ENCODE results near the gene DPP8. TPM values are rescaled to one million over a fixed set of nuclear protein-coding genes. Genes with fewer than 3 reads are reported as not detected.
"Not testable (repeated sequence)": the region's sequence is repeated elsewhere in the genome, so short reads cannot be mapped to it uniquely, and the experiment has no call there.

DPP8 gene
- total RNA-seq, 5 donors from 2014 or later (not counting 1 experiment from before 2014, with no cell fraction given): 43.9 to 56.5 (median 49.9) TPM

DNA sequence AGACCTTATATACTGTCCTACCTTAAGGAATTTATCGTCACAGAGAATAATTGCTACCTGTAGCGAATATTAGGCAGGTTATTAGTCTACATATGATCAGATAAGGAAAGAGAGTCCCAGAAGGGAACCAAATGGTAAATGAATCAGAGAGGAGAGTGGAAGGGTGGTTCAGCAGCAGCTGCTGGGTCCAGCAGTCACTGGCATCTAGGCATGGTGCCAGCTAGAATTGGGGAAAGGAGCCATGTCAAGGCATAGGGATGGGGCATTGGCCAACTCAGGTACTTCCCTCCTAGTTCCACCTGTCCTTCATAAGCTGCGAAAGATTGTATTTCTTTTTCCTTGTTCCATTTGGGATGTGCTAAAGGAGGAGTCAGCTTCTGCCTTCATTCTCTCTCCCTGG is 36.2 kb upstream of the DPP8 start:
- POLR2A ChIA-PET: no interaction called here
- Mint-ChIP-seq H3K4me3 (no peak overlapping the region), H3K27ac (no peak overlapping the region), H3K27me3 (no peaks in the 10 kb centered on the region), H3K4me1 (peaks cover 7 to 16% (median 13%) of the 10 kb centered on the region in 3 donors), H3K36me3 (peaks cover 50% of the 10 kb centered on the region), H3K9me3 (no peaks in the 10 kb centered on the region)
- Histone ChIP-seq H3K36me3 (ENCODE audit: control insufficient read depth in 2 of 2, extremely low read depth in 1 of 2, insufficient read depth in 1 of 2, low read length in 1 of 2) (peaks cover 0 to 26% of the 10 kb centered on the region in 2 donors), H3K4me3 (ENCODE audit: control insufficient read depth in 1 of 2, extremely low read depth in 1 of 2, low read length in 1 of 2) (no peak overlapping the region), H3K27ac (ENCODE audit: low read length) (no peak overlapping the region), H3K27me3 (replicated peaks in 1 of 2; ENCODE audit: control insufficient read depth in 2 of 2, extremely low read depth in 1 of 2, insufficient read depth in 2 of 2, low read length in 1 of 2) (no peaks in the 10 kb centered on the region), H3K4me1 (ENCODE audit: control insufficient read depth in 1 of 2, extremely low read depth in 1 of 2, insufficient read depth in 2 of 2, low read length in 2 of 2) (no peaks in the 10 kb centered on the region), H3K9me3 (no peaks in the 10 kb centered on the region)
- DNase-seq (no peak), ATAC-seq (replicated peaks in 1 of 4) (no peak)
- CTCF ChIA-PET: no interaction called here
- no CpG with 5 or more reads among the region's 3 CpGs for WGBS (ENCODE audit: insufficient coverage)

DNA sequence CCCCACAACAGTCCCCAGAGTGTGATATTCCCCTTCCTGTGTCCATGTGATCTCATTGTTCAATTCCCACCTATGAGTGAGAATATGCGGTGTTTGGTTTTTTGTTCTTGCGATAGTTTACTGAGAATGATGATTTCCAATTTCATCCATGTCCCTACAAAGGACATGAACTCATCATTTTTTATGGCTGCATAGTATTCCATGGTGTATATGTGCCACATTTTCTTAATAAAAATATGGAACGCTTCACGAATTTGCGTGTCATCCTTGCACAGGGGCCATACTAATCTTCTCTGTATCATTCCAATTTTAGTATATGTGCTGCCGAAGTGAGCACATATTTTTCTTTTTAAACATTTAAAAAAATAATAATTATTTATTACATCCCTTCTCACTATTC is 35.4 kb upstream of the DPP8 start:
- peaks cover 9 to 16% (median 14%) of the 10 kb centered on the region in 3 donors for H3K4me1 Mint-ChIP-seq
- H3K4me1 ChIP-seq (ENCODE audit: control insufficient read depth in 1 of 2, extremely low read depth in 1 of 2, insufficient read depth in 2 of 2, low read length in 2 of 2); ATAC-seq (replicated peaks in 1 of 4); H3K9me3 ChIP-seq; POLR2A ChIA-PET; DNase-seq; H3K4me3 Mint-ChIP-seq; CTCF ChIA-PET; H3K4me3 ChIP-seq (ENCODE audit: control insufficient read depth in 1 of 2, extremely low read depth in 1 of 2, low read length in 1 of 2); H3K27me3 Mint-ChIP-seq; H3K27ac Mint-ChIP-seq; H3K27ac ChIP-seq (ENCODE audit: low read length); H3K9me3 Mint-ChIP-seq; H3K27me3 ChIP-seq (replicated peaks in 1 of 2; ENCODE audit: control insufficient read depth in 2 of 2, extremely low read depth in 1 of 2, insufficient read depth in 2 of 2, low read length in 1 of 2): not testable (repeated sequence)
- H3K36me3 ChIP-seq (ENCODE audit: control insufficient read depth in 2 of 2, extremely low read depth in 1 of 2, insufficient read depth in 1 of 2, low read length in 1 of 2): peaks cover 0 to 20% of the 10 kb centered on the region in 2 donors
- no CpG with 5 or more reads among the region's 6 CpGs for WGBS (ENCODE audit: insufficient coverage)
- H3K36me3 Mint-ChIP-seq: peaks cover 42% of the 10 kb centered on the region

DNA sequence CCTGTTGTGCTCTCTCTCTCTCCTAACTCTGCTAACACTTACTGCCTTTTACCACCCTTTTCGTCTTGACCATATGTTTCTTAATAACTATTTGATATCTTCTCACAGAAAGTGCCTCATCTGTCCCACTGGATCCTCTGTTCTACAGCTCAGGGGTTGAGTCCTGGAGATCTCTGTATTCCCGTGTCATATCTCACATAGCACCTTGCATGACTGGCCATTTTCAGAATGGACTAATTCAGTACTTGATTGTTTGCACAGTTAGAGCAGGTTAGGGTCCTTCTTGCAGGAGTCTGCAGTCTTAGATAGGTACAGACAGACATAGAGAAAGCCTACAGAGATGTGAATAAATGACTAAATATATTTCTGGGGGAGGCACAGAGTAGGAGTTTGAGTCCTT is 33.7 kb upstream of the DPP8 start:
- H3K27ac ChIP-seq (ENCODE audit: low read length): no peak overlapping the region
- no peaks in the 10 kb centered on the region for H3K27me3 ChIP-seq (replicated peaks in 1 of 2; ENCODE audit: control insufficient read depth in 2 of 2, extremely low read depth in 1 of 2, insufficient read depth in 2 of 2, low read length in 1 of 2)
- H3K27me3 Mint-ChIP-seq: no peaks in the 10 kb centered on the region
- peaks cover 0 to 11% of the 10 kb centered on the region in 2 donors for H3K36me3 ChIP-seq (ENCODE audit: control insufficient read depth in 2 of 2, extremely low read depth in 1 of 2, insufficient read depth in 1 of 2, low read length in 1 of 2)
- ChIA-PET POLR2A (no interaction called here), CTCF (no interaction called here)
- peaks cover 31% of the 10 kb centered on the region for H3K36me3 Mint-ChIP-seq
- DNase-seq: no peak
- no peak for ATAC-seq (replicated peaks in 1 of 4)
- no peaks in the 10 kb centered on the region for H3K4me1 ChIP-seq (ENCODE audit: control insufficient read depth in 1 of 2, extremely low read depth in 1 of 2, insufficient read depth in 2 of 2, low read length in 2 of 2)
- H3K9me3 ChIP-seq: no peaks in the 10 kb centered on the region
- no peak overlapping the region for H3K4me3 Mint-ChIP-seq
- H3K4me1 Mint-ChIP-seq: peaks cover 13 to 22% (median 18%) of the 10 kb centered on the region in 3 donors
- H3K9me3 Mint-ChIP-seq: no peaks in the 10 kb centered on the region
- no peak overlapping the region for H3K4me3 ChIP-seq (ENCODE audit: control insufficient read depth in 1 of 2, extremely low read depth in 1 of 2, low read length in 1 of 2)
- no peak overlapping the region for H3K27ac Mint-ChIP-seq
- WGBS (ENCODE audit: insufficient coverage): 88% methylated on average over 1 of the region's 2 CpGs

DNA sequence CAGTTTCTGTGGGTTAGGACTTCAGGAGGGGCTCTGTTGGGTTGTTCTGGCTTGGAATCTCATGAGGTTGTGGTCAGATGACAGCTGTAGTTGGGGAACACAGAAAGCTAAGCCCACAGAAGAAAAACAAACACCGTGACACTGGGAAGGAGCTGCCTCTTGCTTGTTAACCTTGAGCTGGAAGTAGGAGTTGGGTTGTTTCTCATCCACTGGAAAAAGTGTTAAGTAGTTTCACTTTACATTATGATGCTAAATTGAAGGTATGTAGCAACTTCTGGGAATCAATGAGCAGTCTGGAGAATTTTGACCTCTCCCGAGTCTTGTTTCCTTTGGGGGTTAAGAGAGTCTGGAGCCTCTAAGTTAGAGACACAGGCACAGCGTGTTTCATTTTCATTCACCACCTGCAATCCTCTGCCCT is 33.2 kb upstream of the DPP8 start:
- ATAC-seq (replicated peaks in 1 of 4): no peak
- H3K9me3 ChIP-seq: no peaks in the 10 kb centered on the region
- Mint-ChIP-seq H3K4me3 (no peak overlapping the region), H3K27me3 (no peaks in the 10 kb centered on the region), H3K4me1 (peaks cover 13 to 25% (median 18%) of the 10 kb centered on the region in 3 donors), H3K27ac (peak overlapping the region in 1 of 2 donors; percentile 44), H3K9me3 (no peaks in the 10 kb centered on the region), H3K36me3 (peaks cover 30% of the 10 kb centered on the region)
- POLR2A ChIA-PET: no interaction called here
- no peak for DNase-seq
- no peak overlapping the region for H3K4me3 ChIP-seq (ENCODE audit: control insufficient read depth in 1 of 2, extremely low read depth in 1 of 2, low read length in 1 of 2)
- H3K27ac ChIP-seq (ENCODE audit: low read length): no peak overlapping the region
- WGBS (ENCODE audit: insufficient coverage): 60% methylated on average over 1 of the region's 3 CpGs
- H3K4me1 ChIP-seq (ENCODE audit: control insufficient read depth in 1 of 2, extremely low read depth in 1 of 2, insufficient read depth in 2 of 2, low read length in 2 of 2): no peaks in the 10 kb centered on the region
- H3K27me3 ChIP-seq (replicated peaks in 1 of 2; ENCODE audit: control insufficient read depth in 2 of 2, extremely low read depth in 1 of 2, insufficient read depth in 2 of 2, low read length in 1 of 2): no peaks in the 10 kb centered on the region
- peaks cover 0 to 11% of the 10 kb centered on the region in 2 donors for H3K36me3 ChIP-seq (ENCODE audit: control insufficient read depth in 2 of 2, extremely low read depth in 1 of 2, insufficient read depth in 1 of 2, low read length in 1 of 2)
- CTCF ChIA-PET: no interaction called here

DNA sequence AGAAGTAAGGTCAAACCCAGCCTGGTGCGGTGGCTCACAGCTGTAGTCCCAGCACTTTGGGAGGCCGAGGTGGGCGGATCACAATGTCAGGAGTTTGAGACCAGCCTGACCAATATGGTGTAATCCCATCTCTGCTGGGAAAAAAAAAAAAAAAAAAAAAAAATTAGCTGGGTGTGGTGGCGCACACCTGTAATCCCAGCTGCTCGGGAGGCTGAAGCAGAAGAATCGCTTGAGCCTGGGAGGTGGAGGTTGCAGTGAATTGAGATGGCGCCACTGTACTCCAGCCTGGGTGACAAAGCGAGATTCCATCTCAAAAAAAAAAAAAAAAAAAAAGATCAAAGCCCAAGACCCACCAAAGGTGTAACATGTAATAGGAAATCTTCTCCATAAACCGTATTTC is 31.8 kb upstream of the DPP8 start:
- WGBS (ENCODE audit: insufficient coverage): no CpG with 5 or more reads among the region's 9 CpGs
- H3K9me3 ChIP-seq; H3K9me3 Mint-ChIP-seq; CTCF ChIA-PET; DNase-seq; H3K4me3 Mint-ChIP-seq; H3K27me3 ChIP-seq (replicated peaks in 1 of 2; ENCODE audit: control insufficient read depth in 2 of 2, extremely low read depth in 1 of 2, insufficient read depth in 2 of 2, low read length in 1 of 2); H3K27me3 Mint-ChIP-seq; H3K27ac ChIP-seq (ENCODE audit: low read length); H3K4me3 ChIP-seq (ENCODE audit: control insufficient read depth in 1 of 2, extremely low read depth in 1 of 2, low read length in 1 of 2); H3K36me3 ChIP-seq (ENCODE audit: control insufficient read depth in 2 of 2, extremely low read depth in 1 of 2, insufficient read depth in 1 of 2, low read length in 1 of 2); H3K4me1 ChIP-seq (ENCODE audit: control insufficient read depth in 1 of 2, extremely low read depth in 1 of 2, insufficient read depth in 2 of 2, low read length in 2 of 2); ATAC-seq (replicated peaks in 1 of 4); H3K27ac Mint-ChIP-seq: not testable (repeated sequence)
- H3K4me1 Mint-ChIP-seq: peaks cover 13 to 25% (median 18%) of the 10 kb centered on the region in 3 donors
- H3K36me3 Mint-ChIP-seq: peaks cover 21% of the 10 kb centered on the region
- POLR2A ChIA-PET: interaction anchor here in 1 of 2 donors (0.6 kb wide), 1 partner anchor 838 kb away, joined by 7 read pairs; the partner anchor contains the start of gene MAP2K1

DNA sequence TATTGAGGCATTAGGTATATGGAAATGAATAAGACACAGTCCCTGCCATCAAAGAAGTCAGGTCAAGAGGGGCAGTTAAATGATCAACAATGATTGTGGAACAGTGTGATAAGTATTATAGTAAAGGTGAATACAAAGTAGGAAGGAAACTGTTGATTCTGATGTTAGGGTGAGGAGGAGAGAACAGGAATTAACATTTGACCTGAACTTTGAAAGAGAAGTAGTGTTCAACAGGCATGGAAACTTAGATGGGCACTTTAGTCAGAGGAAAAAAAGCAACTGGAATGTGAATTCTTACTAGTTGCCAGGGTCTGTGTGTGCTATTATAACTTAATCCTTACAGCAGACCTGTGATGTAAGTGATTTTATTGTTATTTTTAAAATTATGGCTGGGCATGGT is 30.4 kb upstream of the DPP8 start:
- H3K4me1 ChIP-seq (ENCODE audit: control insufficient read depth in 1 of 2, extremely low read depth in 1 of 2, insufficient read depth in 2 of 2, low read length in 2 of 2): no peaks in the 10 kb centered on the region
- H3K27me3 ChIP-seq (replicated peaks in 1 of 2; ENCODE audit: control insufficient read depth in 2 of 2, extremely low read depth in 1 of 2, insufficient read depth in 2 of 2, low read length in 1 of 2): no peaks in the 10 kb centered on the region
- no peaks in the 10 kb centered on the region for H3K9me3 Mint-ChIP-seq
- no peak for DNase-seq
- H3K4me3 Mint-ChIP-seq: no peak overlapping the region
- H3K36me3 Mint-ChIP-seq: peaks cover 8% of the 10 kb centered on the region
- peaks cover 13 to 27% (median 23%) of the 10 kb centered on the region in 3 donors for H3K4me1 Mint-ChIP-seq
- no peak overlapping the region for H3K4me3 ChIP-seq (ENCODE audit: control insufficient read depth in 1 of 2, extremely low read depth in 1 of 2, low read length in 1 of 2)
- H3K36me3 ChIP-seq (ENCODE audit: control insufficient read depth in 2 of 2, extremely low read depth in 1 of 2, insufficient read depth in 1 of 2, low read length in 1 of 2): no peaks in the 10 kb centered on the region
- H3K9me3 ChIP-seq: no peaks in the 10 kb centered on the region
- no peaks in the 10 kb centered on the region for H3K27me3 Mint-ChIP-seq
- no peak for ATAC-seq (replicated peaks in 1 of 4)
- ChIA-PET POLR2A (no interaction called here), CTCF (no interaction called here)
- no peak overlapping the region for H3K27ac ChIP-seq (ENCODE audit: low read length)
- H3K27ac Mint-ChIP-seq: no peak overlapping the region

DNA sequence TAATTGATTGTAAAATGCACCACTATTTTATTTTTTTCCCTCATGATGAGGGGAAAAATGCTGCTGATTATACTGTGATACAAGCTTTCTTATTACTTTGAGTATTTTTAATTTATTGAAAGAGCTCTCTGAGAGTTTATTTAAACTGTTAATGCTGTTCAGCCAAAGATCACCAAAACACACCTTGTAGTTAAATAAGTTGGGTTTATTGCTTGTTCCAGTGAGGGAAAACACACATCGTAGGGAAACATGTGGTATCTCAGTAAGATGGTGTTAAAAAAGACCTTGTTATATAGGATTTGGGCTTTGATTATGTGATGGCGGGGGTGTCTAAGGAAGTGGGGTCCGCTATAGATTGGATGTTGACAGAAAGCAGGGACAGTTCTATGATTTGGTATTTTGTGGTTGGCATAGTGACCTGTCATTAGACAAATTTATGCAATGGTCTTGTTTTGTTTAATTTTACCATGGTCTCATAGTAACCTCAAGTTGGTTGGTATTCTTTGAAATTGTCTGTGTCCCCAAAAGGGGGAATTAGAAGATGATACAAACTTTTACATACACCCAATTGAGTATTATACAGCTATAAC is 23.8 kb upstream of the DPP8 start:
- DNase-seq: no peak
- ATAC-seq (replicated peaks in 1 of 4): no peak
- Histone ChIP-seq H3K4me1 (ENCODE audit: control insufficient read depth in 1 of 2, extremely low read depth in 1 of 2, insufficient read depth in 2 of 2, low read length in 2 of 2) (no peaks in the 10 kb centered on the region), H3K27me3 (replicated peaks in 1 of 2; ENCODE audit: control insufficient read depth in 2 of 2, extremely low read depth in 1 of 2, insufficient read depth in 2 of 2, low read length in 1 of 2) (no peaks in the 10 kb centered on the region), H3K36me3 (ENCODE audit: control insufficient read depth in 2 of 2, extremely low read depth in 1 of 2, insufficient read depth in 1 of 2, low read length in 1 of 2) (no peaks in the 10 kb centered on the region), H3K4me3 (ENCODE audit: control insufficient read depth in 1 of 2, extremely low read depth in 1 of 2, low read length in 1 of 2) (no peak overlapping the region), H3K27ac (ENCODE audit: low read length) (no peak overlapping the region), H3K9me3 (no peaks in the 10 kb centered on the region)
- no peak overlapping the region for H3K27ac Mint-ChIP-seq
- H3K36me3 Mint-ChIP-seq: peaks cover 5% of the 10 kb centered on the region
- WGBS (ENCODE audit: insufficient coverage): 100% methylated on average over 2 of the region's 3 CpGs
- H3K4me1 Mint-ChIP-seq: peaks cover 26 to 35% (median 26%) of the 10 kb centered on the region in 3 donors
- CTCF ChIA-PET: interaction anchor here in 1 of 2 donors (0.5 kb wide), 2 partner anchors 157 to 1895 kb away, joined by 3 read pairs; no protein-coding TSS in a partner anchor
- H3K27me3 Mint-ChIP-seq: no peaks in the 10 kb centered on the region
- H3K4me3 Mint-ChIP-seq: no peak overlapping the region
- POLR2A ChIA-PET: no interaction called here
- no peaks in the 10 kb centered on the region for H3K9me3 Mint-ChIP-seq

Data from T-cell (primary cell).